GM18519 (cell line): ENCODE results near the gene ABCC5.
"Not testable (repeated sequence)": the region's sequence is repeated elsewhere in the genome, so short reads cannot be mapped to it uniquely, and the experiment has no call there.

Experiments
- ATAC-seq: cut with Tn5 transposase; IDR thresholded peaks from one replicate; pipeline ENCODE4 v1.9.1; 2021; ENCODE audit warnings: mild to moderate bottlenecking, moderate library complexity; ENCODE audit not compliant: unreplicated experiment, low FRiP score

Gene ABCC5

GRCh38 chr3:183897606-183898005, 120.1 kb downstream of the ABCC5 start:
- no peak for ATAC-seq

- ATAC-seq, result no peak
These were observed 121.1 kb downstream of the ABCC5 start for GRCh38 chr3:183896610-183897009.

- ATAC-seq, result no peak
These were observed 121.5 kb downstream of the ABCC5 start for GRCh38 chr3:183896184-183896583.

GRCh38 chr3:183895774-183896173, 121.9 kb downstream of the ABCC5 start:
- ATAC-seq, result no peak

- no peak for ATAC-seq
These were observed 122.4 kb downstream of the ABCC5 start for GRCh38 chr3:183895296-183895695.

GRCh38 chr3:183892610-183893214, 125.0 kb downstream of the ABCC5 start:
- ATAC-seq, result no peak

GRCh38 chr3:183885766-183886165, 131.9 kb downstream of the ABCC5 start:
- no peak for ATAC-seq

GRCh38 chr3:183884427-183885296, 133.0 kb downstream of the ABCC5 start, which contains the start of gene PARL:
Gene PARL (minus strand): TSS chr3:183884880. CDS start chr3:183884846, 34 bp downstream.
- peak; percentile 88 for ATAC-seq

GRCh38 chr3:183884097-183884426, 133.6 kb downstream of the ABCC5 start:
- ATAC-seq, result no peak

GRCh38 chr3:183883291-183884096, 134.2 kb downstream of the ABCC5 start:
- ATAC-seq, result no peak

- no peak for ATAC-seq
These were observed 137.6 kb downstream of the ABCC5 start for GRCh38 chr3:183880121-183880520.

GRCh38 chr3:183879243-183879642, 138.4 kb downstream of the ABCC5 start:
- no peak for ATAC-seq

- no peak for ATAC-seq
These were observed 139.6 kb downstream of the ABCC5 start for GRCh38 chr3:183878071-183878470.

GRCh38 chr3:183877227-183877626, 140.5 kb downstream of the ABCC5 start:
- ATAC-seq, result not testable (repeated sequence)

- ATAC-seq, result no peak
These were observed 142.3 kb downstream of the ABCC5 start for GRCh38 chr3:183875411-183875810.

GRCh38 chr3:183873914-183874313, 143.8 kb downstream of the ABCC5 start:
- ATAC-seq, result no peak

- ATAC-seq, result no peak
These were observed 146.1 kb downstream of the ABCC5 start for GRCh38 chr3:183871541-183871940.

GRCh38 chr3:183870563-183870962, 147.1 kb downstream of the ABCC5 start:
- ATAC-seq, result no peak
